Measurements from ENCODE around the gene NUDT10. TPM values are rescaled to one million over a fixed set of nuclear protein-coding genes. Genes with fewer than 3 reads are reported as not detected.
A peak's percentile ranks its signal among the peaks of the same experiment; 100 is the strongest.
"Not testable (repeated sequence)": the region's sequence is repeated elsewhere in the genome, so short reads cannot be mapped to it uniquely, and the experiment has no call there.

The NUDT10 gene
- total RNA-seq (under 1 TPM; 0.17 to 0.68 (median 0.38) TPM), polyA plus RNA-seq (1.2 TPM)
- long read RNA-seq, donor 1 = 0 reads
- long read RNA-seq, donor 2 = 0 reads
- long read RNA-seq, donor 3, partial matches to known transcripts = 0 of 3 reads
- long read RNA-seq, donor 3, other reads (novel, unspliced or antisense) = 0 of 3 reads
- long read RNA-seq, donor 4, partial matches to known transcripts = 0 of 2 reads
- long read RNA-seq, donor 4, other reads (novel, unspliced or antisense) = 0 of 2 reads

DNA sequence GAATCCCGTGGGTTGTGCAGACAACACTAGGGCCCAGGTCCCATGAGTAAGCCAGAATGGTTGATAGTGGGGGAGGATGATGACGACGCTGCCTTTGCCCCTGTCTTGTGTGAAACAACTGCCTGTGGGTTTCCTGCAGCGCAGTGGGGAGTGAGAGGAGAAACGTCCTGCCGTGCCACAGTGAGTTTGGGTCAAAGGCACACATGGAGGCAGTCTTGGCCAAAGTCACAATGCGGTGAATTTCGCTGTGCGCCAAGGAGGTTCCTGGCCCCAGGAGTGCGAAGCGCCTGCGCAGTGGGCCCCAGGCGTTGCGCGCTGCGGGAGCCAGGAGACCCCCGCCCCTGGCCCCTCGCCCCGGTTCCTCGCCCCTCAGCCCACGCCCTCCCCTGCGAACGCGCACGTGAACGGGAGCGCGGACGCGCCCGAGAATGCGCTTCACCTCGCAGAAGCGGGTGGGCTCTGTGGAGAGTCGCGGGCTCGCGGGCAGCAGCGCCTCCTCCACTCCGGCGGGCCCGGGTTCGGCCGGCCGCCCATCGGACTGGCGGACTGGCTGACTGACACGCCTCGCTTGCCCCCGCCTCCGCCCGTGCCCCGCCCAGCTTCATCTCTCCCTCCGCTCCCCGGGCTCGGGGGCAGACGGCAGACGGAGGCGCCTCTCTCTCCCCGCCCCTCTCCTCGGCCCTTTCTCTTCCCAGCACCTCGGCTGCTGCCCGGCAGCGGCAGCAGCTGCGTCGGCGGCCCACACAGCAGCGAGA is at the start of gene NUDT10:
Gene NUDT10 (plus strand): TSS at position 635 of the 755 bp plus-strand sequence. CDS start 144 bp downstream, outside the sequence.
- ATAC-seq (peak; percentile 87 to 93), DNase-seq (peak; percentile 53 to 85 (median 83))
- no peak within 1 kb of the TSS for H3K27ac ChIP-seq (ENCODE audit: low read length)
- no peaks in the 10 kb centered on the region for H3K9me3 ChIP-seq (ENCODE audit: control insufficient read depth, low read length)
- intact Hi-C loops (cut with DNase I) = loop anchor here in 2 of 4 donors (10.0 kb wide), 1 partner anchor 82 kb away; no protein-coding TSS in a partner anchor
- H3K4me1 ChIP-seq (ENCODE audit: control insufficient read depth, insufficient read depth, low read length) = no peaks in the 10 kb centered on the region
- peak within 1 kb of the TSS; percentile 69 for H3K4me3 ChIP-seq (ENCODE audit: low read length)
- whole genome bisulfite sequencing = under 1% methylated on average over 62 of the region's 68 CpGs
- no peaks in the 10 kb centered on the region for H3K27me3 ChIP-seq (ENCODE audit: control insufficient read depth, insufficient read depth)

DNA sequence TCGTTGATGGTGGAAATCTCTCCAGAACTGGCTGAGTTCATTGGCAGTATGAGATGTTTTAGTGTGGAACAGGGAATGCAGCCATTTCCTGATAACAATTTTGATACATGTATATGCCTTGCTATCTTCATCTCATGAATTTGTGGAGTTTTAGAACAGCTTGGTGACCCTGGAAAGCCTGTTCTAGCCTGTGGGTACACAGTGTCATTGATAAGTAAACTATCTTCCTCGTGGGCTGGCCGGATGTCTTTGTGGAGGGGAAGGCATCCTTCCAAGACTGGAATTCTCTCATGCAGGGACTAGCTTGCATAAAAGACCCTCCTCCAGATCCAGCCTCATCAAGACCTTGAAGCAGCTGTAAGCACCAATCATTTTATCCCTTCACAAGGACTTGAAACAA is 40.2 kb upstream of the NUDT10 start:
- intact Hi-C loops (cut with DNase I) = no loop called here
- no peaks in the 10 kb centered on the region for H3K9me3 ChIP-seq (ENCODE audit: control insufficient read depth, low read length)
- no peaks in the 10 kb centered on the region for H3K4me1 ChIP-seq (ENCODE audit: control insufficient read depth, insufficient read depth, low read length)
- no peak for ATAC-seq
- 34% methylated on average over 3 of the region's 3 CpGs for WGBS
- peak in 1 of 3 donors; percentile 43 for DNase-seq
- no peak overlapping the region for H3K4me3 ChIP-seq (ENCODE audit: low read length)
- no peaks in the 10 kb centered on the region for H3K27me3 ChIP-seq (ENCODE audit: control insufficient read depth, insufficient read depth)
- no peak overlapping the region for H3K27ac ChIP-seq (ENCODE audit: low read length)

DNA sequence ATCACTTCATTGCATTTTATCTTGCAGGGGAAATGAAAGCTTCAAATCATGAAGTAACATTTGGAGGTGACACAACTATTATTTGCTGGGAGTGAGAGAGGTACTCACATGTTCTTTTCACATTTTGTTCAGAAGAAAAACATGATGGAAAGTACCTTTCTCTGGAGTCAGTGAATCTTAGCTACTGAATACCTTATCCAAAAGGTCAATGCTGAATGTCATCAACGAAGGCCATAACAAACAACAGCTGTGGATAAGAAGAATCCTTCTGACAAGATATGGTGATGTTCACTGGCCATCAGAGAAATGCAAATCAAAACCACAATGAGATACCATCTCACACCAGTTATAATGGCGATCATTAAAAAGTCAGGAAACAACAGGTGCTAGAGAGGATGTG is 36.5 kb upstream of the NUDT10 start:
- Histone ChIP-seq H3K9me3 (ENCODE audit: control insufficient read depth, low read length) (no peaks in the 10 kb centered on the region), H3K27me3 (ENCODE audit: control insufficient read depth, insufficient read depth) (no peaks in the 10 kb centered on the region), H3K4me3 (ENCODE audit: low read length) (no peak overlapping the region), H3K27ac (ENCODE audit: low read length) (no peak overlapping the region), H3K4me1 (ENCODE audit: control insufficient read depth, insufficient read depth, low read length) (no peaks in the 10 kb centered on the region)
- WGBS = 93% methylated on average over 2 of the region's 2 CpGs
- ATAC-seq = no peak
- DNase-seq = no peak
- intact Hi-C loops (cut with DNase I) = no loop called here

DNA sequence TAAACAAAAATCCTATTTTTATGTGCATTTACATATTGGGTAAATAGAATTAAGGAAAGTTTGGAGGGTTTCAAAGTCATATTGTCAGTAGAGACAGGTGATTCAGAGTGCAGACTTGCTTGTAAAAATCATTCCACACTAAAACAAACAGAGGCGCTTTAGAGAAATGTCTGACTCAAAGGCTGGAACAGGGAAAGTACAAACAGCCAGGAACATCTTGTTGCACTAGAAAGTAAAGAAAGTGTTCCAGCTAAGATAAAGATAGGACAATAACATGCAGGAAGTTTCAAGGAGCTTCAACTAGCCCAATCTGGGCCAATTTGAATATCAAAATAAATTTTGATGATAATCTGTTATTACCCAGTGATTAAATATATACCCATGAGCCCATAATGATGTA is 16.4 kb upstream of the NUDT10 start:
- Histone ChIP-seq H3K27me3 (ENCODE audit: control insufficient read depth, insufficient read depth) (no peaks in the 10 kb centered on the region), H3K4me3 (ENCODE audit: low read length) (no peak overlapping the region), H3K4me1 (ENCODE audit: control insufficient read depth, insufficient read depth, low read length) (no peaks in the 10 kb centered on the region), H3K27ac (ENCODE audit: low read length) (no peak overlapping the region), H3K9me3 (ENCODE audit: control insufficient read depth, low read length) (no peaks in the 10 kb centered on the region)
- no peak for ATAC-seq
- no peak for DNase-seq
- intact Hi-C loops (cut with DNase I) = no loop called here
- WGBS = 84% methylated on average over 1 of the region's 1 CpG

DNA sequence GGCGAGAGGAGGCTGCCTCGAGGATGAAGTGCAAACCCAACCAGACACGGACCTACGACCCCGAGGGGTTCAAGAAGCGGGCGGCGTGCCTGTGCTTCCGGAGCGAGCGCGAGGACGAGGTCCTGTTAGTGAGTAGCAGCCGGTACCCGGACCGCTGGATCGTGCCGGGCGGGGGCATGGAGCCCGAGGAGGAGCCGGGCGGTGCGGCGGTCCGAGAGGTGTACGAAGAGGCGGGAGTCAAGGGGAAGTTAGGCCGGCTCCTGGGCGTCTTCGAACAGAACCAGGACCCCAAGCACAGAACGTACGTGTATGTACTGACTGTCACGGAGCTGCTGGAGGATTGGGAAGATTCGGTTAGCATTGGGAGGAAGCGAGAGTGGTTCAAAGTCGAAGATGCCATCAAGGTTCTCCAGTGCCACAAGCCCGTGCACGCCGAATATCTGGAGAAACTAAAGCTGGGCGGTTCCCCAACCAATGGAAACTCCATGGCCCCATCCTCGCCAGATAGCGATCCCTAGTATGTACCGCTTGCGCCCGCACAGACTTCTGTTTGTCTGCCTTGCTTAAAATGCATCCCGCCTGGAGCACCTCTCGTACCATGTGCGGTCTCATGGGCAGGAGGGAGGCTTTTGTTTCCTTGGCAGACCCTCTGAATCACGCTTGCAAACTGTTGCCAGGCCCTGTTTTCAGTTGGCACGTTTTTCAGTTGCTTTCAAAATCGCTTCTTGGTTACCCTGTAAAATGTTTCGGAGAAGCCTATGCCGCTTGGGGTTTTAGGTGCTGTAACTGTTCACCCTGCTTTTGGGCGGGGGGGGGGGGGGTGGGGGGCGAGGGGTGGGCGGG is 542 bp downstream of the NUDT10 start:
- not testable (repeated sequence) for H3K9me3 ChIP-seq (ENCODE audit: control insufficient read depth, low read length); H3K27me3 ChIP-seq (ENCODE audit: control insufficient read depth, insufficient read depth); H3K4me1 ChIP-seq (ENCODE audit: control insufficient read depth, insufficient read depth, low read length); H3K27ac ChIP-seq (ENCODE audit: low read length)
- intact Hi-C loops (cut with DNase I) = loop anchor here in 2 of 4 donors (10.0 kb wide), 1 partner anchor 82 kb away; no protein-coding TSS in a partner anchor
- H3K4me3 ChIP-seq (ENCODE audit: low read length) = peak overlapping the region; percentile 69
- ATAC-seq (peak; percentile 41 to 54), DNase-seq (peak in 1 of 3 donors; percentile 33)
- WGBS = 4% methylated on average over 49 of the region's 56 CpGs

DNA sequence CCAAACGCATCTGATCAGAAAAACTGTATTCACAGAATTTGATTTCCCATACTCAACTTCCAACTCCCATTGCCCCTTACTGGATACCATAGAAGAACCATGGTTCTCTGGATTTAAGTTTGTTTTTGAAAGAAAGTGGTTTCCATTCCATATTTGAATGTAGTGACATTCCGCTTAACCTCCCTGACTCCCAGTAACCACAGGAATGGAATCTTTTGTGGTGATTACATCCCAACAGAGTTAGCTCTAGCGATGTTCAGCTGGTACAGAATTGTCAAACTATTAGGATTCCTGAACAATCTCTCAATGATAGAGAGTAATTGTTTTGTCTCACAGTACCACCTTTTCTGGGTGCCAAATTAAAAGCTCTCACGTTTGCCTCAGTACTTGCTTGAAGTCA is 1.7 kb downstream of the NUDT10 start:
- 91% methylated on average over 4 of the region's 4 CpGs for WGBS
- Histone ChIP-seq H3K27me3 (ENCODE audit: control insufficient read depth, insufficient read depth) (no peaks in the 10 kb centered on the region), H3K4me3 (ENCODE audit: low read length) (no peak overlapping the region), H3K9me3 (ENCODE audit: control insufficient read depth, low read length) (no peaks in the 10 kb centered on the region), H3K4me1 (ENCODE audit: control insufficient read depth, insufficient read depth, low read length) (no peaks in the 10 kb centered on the region), H3K27ac (ENCODE audit: low read length) (no peak overlapping the region)
- no peak for DNase-seq
- intact Hi-C loops (cut with DNase I) = loop anchor here in 2 of 4 donors (10.0 kb wide), 1 partner anchor 81 kb away; no protein-coding TSS in a partner anchor
- no peak for ATAC-seq

DNA sequence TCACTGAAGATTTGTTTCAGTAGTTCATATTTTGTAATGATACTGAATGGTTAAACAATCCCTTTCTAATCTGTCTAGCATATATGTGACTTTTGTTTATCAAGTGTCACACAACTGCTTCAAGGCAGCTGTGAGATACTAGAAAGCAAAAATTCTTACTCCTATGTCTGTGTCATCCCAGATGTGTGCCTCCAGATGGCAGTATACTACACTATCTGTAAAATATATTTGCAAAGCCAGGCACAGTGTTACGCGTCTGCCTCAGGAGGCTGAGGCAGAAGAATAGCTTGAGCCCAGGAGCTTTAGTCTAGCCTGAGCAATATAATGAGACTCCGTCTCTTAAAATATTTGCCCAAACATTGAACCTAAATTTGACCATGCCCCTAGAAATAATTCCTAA is 4.0 kb downstream of the NUDT10 start:
- ATAC-seq = peak; percentile 56 to 64
- no peak overlapping the region for H3K4me3 ChIP-seq (ENCODE audit: low read length)
- peak in 2 of 3 donors; percentile 12 to 36 for DNase-seq
- WGBS = 12% methylated on average over 3 of the region's 3 CpGs
- no peak overlapping the region for H3K27ac ChIP-seq (ENCODE audit: low read length)
- no peaks in the 10 kb centered on the region for H3K9me3 ChIP-seq (ENCODE audit: control insufficient read depth, low read length)
- no peaks in the 10 kb centered on the region for H3K27me3 ChIP-seq (ENCODE audit: control insufficient read depth, insufficient read depth)
- intact Hi-C loops (cut with DNase I) = loop anchor here in 2 of 4 donors (10.0 kb wide), 1 partner anchor 78 kb away; no protein-coding TSS in a partner anchor
- no peaks in the 10 kb centered on the region for H3K4me1 ChIP-seq (ENCODE audit: control insufficient read depth, insufficient read depth, low read length)

DNA sequence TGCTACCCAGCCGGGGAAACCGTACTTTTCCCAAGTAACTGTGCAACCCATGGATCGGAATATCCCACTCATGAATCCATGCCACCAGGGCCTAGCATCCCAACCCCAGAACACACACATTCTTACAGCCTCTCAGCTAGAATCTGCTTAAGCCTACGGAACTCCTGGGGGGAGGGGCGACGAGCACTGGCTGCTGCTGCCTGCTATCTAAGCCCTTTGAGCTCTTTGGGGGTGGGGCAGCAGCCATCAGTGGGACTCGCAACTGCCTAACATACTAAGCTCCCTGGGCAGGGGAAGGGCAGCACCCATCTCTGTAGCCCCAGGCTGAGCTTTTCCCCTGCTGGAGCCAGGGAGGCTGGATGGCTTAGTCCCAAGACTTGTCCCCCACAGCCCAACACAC is 28.6 kb downstream of the NUDT10 start:
- ATAC-seq (no peak), DNase-seq (no peak)
- H3K4me3 ChIP-seq (ENCODE audit: low read length) = no peak overlapping the region
- H3K27me3 ChIP-seq (ENCODE audit: control insufficient read depth, insufficient read depth) = no peaks in the 10 kb centered on the region
- H3K27ac ChIP-seq (ENCODE audit: low read length) = no peak overlapping the region
- H3K9me3 ChIP-seq (ENCODE audit: control insufficient read depth, low read length) = no peaks in the 10 kb centered on the region
- WGBS = 76% methylated on average over 7 of the region's 7 CpGs
- no peaks in the 10 kb centered on the region for H3K4me1 ChIP-seq (ENCODE audit: control insufficient read depth, insufficient read depth, low read length)
- intact Hi-C loops (cut with DNase I) = no loop called here

DNA sequence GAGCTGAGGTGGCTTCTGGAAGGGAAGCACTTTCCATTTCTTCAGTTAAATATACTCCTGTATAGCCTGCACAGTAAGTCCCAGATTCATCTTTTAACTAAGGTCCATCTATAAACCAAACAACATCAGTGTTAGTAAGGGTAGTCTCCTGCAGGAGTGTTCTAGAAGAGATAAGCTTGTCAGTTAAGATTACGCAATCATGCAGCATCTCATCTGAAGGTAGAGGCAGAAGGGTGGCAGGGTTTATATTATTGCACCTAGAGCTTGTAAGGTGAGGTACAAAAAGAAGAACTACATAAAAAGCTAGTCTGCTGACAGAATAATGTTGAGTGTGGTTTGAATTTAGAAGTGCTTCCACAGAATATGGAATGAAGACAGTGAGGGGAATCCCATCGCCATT is 44.0 kb downstream of the NUDT10 start:
- 66% methylated on average over 2 of the region's 2 CpGs for WGBS
- Histone ChIP-seq H3K27ac (ENCODE audit: low read length) (no peak overlapping the region), H3K4me1 (ENCODE audit: control insufficient read depth, insufficient read depth, low read length) (no peaks in the 10 kb centered on the region), H3K9me3 (ENCODE audit: control insufficient read depth, low read length) (no peaks in the 10 kb centered on the region), H3K4me3 (ENCODE audit: low read length) (no peak overlapping the region), H3K27me3 (ENCODE audit: control insufficient read depth, insufficient read depth) (no peaks in the 10 kb centered on the region)
- DNase-seq = no peak
- intact Hi-C loops (cut with DNase I) = no loop called here
- ATAC-seq = no peak
